ENCODE results near the gene IL15RA.
A peak's percentile ranks its signal among the peaks of the same experiment; 100 is the strongest.
"Not testable (repeated sequence)": the region's sequence is repeated elsewhere in the genome, so short reads cannot be mapped to it uniquely, and the experiment has no call there.

The IL15RA gene

DNA sequence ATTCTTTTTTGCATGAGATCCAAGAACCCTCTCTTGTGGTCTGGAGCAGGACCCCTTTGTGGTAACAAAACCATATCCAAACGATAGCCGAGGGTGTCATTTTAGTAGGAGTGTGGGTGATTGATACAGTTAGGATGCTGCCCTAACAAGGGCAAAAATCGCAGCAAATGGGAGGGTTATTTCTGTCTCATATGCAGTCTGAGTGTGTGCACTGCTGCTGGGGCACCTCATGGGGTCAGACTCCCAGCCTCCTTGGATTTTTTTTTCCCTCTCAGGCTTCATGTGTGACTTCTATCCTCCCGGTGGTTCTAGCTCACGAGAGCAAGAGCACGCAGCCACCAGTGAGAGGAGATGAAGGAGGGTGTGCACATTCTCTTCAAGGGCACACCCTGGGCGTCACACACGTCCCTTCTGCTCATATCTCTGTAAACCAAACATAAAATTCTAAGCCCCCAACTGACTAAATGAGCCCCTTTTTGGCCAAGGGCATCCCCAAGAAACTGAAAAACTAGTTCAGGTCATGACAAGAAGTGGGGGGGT is 28.6 kb upstream of the IL15RA start:
- no peak for DNase-seq

- DNase-seq, result not testable (repeated sequence)
Measured at GRCh38 chr10:6005161-6005804, 27.9 kb upstream of the IL15RA start.

- DNase-seq, result peak; percentile 68
Measured at GRCh38 chr10:6002809-6003510, 25.6 kb upstream of the IL15RA start.

DNA sequence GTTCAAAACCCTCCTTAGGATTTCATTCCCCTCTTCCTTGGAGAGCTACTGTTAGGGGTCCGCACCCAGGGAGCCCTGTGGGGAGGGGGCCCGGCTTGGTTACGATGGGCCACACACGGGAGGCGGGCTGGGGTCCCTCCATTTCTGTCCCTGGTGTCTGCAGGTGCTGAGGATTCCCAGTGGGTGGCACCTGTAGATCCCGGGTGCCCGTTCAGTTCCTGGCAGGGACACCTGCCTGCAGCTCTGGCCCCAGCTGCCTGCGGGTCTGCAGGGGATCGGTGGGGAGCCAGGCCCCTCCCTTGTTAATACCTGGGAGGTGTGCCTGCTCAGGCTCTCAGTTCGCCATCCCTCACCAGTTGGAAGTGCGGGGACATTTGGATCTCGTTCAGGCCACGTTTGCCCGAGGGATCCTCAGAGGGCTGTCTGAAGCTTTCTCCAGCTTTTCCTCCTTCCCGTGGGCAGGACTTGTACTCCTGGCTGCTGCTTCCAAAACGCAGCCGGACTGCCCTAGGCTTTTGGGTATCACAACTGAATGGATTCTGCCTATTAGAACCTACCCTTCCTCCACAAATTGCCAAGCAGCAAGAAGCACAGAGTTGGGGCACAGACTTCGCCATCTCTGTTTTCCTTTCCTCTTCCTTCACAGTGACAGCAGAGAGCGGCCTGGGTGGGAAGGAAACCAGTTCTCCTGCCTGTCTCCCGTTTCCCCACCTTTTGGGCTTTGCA is 22.3 kb upstream of the IL15RA start:
- DNase-seq, result no peak

GRCh38 chr10:5996696-5997095 is 19.4 kb upstream of the IL15RA start:
- no peak for DNase-seq

DNA sequence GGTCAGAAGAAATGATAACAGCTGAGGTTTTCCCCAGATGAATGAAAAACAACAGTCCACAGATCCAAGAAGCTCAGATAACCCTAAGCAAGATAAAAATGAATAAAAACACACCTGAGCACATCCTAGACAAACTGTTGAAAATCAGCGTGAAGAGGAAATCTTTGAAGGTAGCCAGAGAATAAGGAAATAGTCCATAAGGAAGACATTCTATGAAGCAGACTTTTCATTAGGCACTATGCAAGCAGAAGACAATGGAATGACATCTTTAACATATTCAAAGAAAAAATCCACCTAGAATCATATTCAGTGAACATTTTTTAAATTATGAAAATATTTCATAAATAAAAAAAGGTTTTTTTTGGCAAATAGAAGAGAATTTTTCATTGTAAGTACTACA is 15.1 kb upstream of the IL15RA start:
- DNase-seq, result no peak

DNA sequence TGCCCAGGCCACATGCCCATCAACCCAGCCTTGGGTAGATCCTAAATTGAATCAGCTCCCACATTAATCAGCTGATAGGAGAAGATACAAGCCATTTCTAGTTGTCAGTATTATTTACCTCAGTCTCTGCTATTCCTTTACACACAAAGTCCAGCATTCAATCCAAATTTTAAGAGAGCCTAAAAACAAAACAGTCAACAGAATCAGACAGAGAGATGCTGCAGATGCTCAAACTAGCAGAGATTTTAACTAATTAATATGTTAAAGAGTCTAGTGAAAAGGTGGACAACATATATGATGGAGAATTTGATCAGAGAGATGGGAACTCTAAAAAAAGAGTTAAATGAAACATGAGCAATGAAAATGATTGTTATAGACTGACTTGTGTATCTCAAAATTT is 14.4 kb upstream of the IL15RA start:
- no peak for DNase-seq

DNA sequence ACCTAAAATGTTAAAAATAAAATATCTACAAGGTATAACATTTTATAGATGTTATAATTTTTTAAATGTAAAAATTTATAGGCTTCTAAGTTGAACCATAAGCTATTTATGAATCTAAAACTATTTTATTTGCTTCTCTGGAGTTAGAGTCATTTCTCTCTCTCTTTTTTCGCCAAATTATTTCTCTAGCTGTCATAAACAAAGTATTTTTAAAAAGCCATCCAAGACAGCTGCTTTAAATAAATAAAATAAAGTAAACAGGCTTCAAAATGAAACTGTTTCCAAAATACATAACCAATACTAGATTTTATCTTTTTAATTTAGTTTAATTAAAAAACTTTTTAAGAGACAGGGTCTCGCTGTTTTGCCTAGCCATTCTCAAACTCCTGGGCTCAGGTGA is 12.4 kb upstream of the IL15RA start:
- DNase-seq, result no peak

DNA sequence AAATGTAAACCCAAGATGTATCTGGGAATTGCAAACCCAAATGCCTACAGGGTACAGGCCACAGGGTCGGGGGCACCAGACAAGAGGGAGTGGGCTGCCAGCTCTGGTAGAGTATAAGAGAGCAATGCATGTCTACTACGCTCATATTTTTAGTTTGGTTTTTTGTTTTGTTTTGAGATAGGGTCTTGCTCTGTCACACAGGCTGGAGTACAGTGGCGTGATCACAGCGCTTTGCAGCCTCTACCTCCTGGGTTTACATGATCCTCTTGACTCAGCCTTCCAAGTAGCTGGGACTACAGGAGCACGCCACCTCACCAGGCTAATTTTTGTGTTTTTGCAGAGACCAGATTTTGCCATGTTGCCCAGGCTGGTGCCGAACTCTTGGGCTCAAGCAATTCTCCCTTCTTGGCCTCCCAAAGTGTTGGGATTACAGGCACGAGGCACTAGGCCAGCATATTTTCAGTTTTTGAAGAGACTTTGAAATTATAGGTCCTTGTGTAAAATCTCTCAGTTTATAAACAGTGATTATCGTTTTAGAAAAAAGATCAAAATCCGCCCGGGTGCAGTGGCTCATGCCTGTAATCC is 11.1 kb upstream of the IL15RA start:
- no peak for DNase-seq

DNA sequence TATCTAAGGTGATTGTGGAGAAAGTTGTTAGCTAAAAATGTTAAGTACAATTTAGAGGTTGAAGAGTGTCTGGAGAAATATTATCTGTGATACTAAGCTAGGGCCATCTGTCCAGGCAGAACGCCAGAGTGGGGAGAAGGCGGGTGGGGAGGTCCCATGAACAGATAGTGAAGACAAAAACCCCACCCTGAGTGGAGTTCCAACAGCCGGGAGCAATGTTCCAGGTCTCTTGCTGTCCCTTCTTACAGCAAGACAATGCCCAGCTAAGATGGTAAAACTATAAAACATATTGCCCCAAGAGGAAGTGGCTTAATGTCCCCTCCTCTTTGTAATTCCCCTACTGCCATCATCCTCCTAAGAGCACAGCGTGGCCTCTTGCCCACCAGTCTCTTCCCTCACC is 10.4 kb upstream of the IL15RA start:
- DNase-seq, result peak; percentile 2

GRCh38 chr10:5985029-5985428 is 7.7 kb upstream of the IL15RA start:
- DNase-seq, result no peak

GRCh38 chr10:5983774-5984173 is 6.4 kb upstream of the IL15RA start:
- DNase-seq, result no peak

GRCh38 chr10:5981529-5981928 is 4.2 kb upstream of the IL15RA start:
- DNase-seq, result no peak

DNA sequence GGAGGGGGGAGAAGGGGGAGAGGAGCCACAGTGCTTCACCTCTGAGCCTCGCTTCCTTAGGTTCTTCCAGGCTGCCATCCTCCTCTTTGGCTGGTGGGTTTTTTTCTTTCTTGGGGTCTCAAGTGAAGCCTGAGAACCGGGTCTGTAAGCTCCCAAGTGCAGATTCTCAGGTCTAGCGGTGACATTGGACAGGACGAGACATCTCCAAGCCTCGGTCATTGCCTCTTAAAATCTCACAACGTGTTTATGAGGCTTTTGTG is 817 bp upstream of the IL15RA start:
- DNase-seq, result no peak

DNA sequence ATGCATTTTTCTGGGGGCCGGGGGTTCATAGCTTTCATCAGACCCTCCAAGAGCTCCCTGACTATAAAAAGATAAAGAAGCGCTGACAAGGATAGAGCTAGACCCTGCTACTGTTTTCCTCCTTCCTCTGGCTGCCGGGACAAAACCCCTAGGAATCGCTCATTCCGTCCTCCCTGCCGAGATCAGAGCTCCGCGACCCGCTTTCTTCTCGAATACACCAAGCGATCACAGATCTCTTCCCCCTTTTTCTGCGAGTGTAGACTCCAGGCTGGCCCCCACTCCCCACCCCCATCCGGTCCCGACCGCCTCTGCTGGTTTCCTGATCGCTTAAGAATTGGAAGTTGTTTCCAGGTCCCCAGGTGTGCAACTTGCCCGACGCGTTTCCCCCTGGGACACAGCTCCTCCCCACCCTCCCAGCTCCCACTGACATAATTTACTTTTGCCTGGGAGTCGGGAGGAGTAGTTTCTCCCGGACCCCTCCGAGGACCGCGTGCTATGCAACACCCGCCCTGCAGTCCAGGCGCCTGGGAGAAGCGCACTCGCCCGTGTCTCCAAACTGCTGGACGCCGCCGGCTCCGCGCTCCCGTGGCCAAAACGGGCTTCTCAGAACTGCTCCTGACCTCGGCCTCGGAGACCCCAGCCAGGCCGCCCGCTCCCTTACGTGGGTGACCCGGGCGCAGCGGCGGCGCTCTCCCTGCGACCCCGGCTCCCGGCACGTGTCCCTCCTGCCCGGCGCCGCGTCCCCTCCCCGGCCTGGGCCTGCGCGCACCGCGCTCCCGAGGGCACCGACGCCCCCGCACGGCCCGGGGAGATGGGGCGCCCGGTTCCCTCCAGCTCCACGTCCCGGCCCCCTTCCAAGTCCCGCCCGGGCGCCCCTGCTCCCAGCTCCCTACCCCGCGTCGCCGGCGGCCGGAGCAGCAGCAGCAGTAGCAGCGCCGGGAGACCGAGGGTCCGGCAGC is 552 bp downstream of the IL15RA start:
- DNase-seq, result peak; percentile 21

- peak; percentile 91 for DNase-seq
Measured at GRCh38 chr10:5975641-5976473, 1.5 kb downstream of the IL15RA start.

DNA sequence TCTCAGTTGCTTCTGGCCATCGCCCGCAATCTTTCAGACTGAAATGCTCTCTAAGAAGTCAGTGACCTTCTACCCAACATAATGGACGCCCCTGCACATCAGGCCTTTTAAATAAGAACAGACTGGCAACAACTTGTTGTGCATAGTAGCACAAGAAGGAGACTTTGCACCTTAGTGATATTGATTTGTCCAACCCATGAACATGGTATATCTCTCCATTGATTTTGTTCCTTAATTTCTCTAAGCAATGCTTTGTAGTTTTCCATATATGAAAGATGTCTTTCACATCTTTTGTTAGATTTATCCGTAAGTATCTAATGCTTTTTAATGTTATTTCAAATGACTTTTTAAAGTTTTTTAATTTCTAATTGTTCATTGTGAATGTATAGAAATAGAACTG is 4.3 kb downstream of the IL15RA start:
- no peak for DNase-seq

GRCh38 chr10:5971886-5972285 is 5.5 kb downstream of the IL15RA start:
- peak; percentile 25 for DNase-seq

DNA sequence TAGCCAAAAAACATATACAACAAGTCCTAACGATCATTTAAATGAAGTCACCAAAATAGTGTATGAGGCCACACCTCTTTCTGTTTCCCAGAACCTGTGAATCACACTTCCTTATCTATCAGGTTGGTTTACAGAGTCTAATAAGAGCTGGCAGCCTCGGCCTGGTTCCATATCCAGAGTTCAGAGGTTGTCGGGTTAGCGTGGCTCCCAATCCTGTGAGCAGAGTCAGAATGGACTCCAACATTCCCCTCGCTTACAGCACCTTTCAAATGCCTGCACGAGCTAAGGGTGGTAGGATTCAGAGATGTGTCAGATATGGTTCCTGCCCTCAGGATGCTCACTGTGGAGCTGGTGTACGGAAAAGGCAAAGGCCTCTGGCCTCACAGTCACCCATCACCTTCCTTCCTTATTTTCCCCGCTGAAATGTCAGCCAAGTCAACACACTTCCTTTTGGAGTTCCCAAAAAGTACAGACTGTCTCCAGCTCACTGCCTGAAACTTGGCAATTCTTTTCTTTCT is 6.0 kb downstream of the IL15RA start:
- peak; percentile 54 for DNase-seq

GRCh38 chr10:5970527-5970926 is 6.8 kb downstream of the IL15RA start:
- DNase-seq, result no peak

GRCh38 chr10:5970066-5970465 is 7.3 kb downstream of the IL15RA start:
- no peak for DNase-seq

Measured in MV-4-11 (cell line).